BE2C (cell line): ENCODE measurements around the gene FHAD1.

Experiments used
- DNase-seq: peaks from one replicate; pipeline ENCODE4 v3.0.0-alpha.2; 2020
- H3K27me3 ChIP-seq: fragments of 250-450 bp; sonication (Bioruptor Pico); 2 replicates; pipeline ENCODE4 v1.5.1; 2020; ENCODE audit warnings: mild to moderate bottlenecking
- H3K36me3 ChIP-seq: fragments of 250-450 bp; sonication (Bioruptor Pico); 2 replicates; pipeline ENCODE4 v1.5.1; 2020; ENCODE audit warnings: mild to moderate bottlenecking
- H3K4me1 ChIP-seq: fragments of 250-450 bp; sonication (Bioruptor Pico); 2 replicates; pipeline ENCODE4 v1.5.1; 2020
- H3K4me3 ChIP-seq: 2 replicates; pipeline ENCODE4 v1.5.1; 2011; ENCODE audit warnings: low read depth, low read length
- H3K9me3 ChIP-seq: fragments of 250-450 bp; sonication (Bioruptor Pico); 2 replicates; pipeline ENCODE4 v1.5.1; 2020
- CTCF ChIP-seq: IDR thresholded peaks from 2 replicates; pipeline ENCODE4 v1.5.1; 2012; ENCODE audit warnings: mild to moderate bottlenecking, low read depth, low read length

The FHAD1 gene

DNA sequence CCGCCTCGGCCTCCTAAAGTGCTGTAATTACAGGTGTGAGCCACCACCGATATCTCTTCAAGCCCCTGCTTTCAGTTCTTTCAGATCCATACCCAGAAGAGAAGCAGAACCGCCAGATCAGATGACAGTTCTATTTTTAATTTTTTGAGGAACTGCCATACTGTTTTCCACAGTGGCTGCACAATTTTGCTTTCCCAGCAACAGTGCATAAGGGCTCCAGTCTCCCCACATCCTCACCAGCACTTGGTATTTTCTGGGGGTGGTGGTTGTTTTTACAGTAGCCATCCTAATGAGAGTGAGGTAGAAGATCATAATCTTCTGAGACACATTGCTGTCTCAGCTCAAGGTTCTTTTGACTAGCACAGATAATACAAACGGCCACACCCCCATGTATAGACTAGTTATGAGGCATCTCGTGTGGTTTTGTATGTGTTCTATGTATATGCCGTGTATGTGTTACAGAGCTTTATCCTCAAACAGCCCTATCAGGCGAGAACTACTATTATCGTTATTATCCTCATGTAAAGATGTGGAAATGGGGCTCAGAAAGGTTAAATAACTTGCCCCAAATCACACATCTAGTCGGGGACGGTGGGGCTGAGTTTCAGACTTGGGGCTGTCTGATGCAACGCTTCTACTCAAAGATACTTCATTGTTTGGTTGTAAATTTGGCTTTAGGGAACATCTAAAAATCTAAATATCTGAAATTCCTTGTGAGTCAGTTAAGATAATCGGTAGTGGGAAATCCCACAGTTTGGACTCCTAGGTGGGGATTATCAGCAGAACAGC is 12.0 kb downstream of the FHAD1 start:
- no peak for DNase-seq
- Histone ChIP-seq H3K4me1 (no peaks in the 10 kb centered on the region), H3K4me3 (no peak overlapping the region), H3K36me3 (no peaks in the 10 kb centered on the region), H3K27me3 (no peaks in the 10 kb centered on the region), H3K9me3 (no peaks in the 10 kb centered on the region)
- no peak for TF ChIP-seq CTCF

DNA sequence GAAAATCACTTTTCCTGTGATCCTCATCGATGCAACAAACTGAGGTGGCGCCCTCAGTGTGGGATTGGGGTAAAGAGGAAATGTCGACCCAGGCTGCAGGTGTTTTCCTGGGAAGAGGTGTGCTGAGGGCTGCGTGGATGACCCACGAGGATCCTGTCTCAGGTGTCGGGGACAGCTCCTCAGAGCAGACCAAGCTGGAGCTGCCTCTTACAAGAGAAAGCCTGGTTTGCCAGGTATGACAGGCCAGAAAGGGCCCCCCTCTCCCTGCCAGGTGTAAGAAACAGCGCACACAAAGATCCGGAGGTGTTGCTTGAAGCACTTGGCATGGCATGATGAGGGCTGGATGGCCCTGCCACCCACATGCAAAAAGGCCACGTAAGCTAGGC is 12.6 kb downstream of the FHAD1 start:
- H3K27me3 ChIP-seq = no peaks in the 10 kb centered on the region
- H3K4me3 ChIP-seq = no peak overlapping the region

DNA sequence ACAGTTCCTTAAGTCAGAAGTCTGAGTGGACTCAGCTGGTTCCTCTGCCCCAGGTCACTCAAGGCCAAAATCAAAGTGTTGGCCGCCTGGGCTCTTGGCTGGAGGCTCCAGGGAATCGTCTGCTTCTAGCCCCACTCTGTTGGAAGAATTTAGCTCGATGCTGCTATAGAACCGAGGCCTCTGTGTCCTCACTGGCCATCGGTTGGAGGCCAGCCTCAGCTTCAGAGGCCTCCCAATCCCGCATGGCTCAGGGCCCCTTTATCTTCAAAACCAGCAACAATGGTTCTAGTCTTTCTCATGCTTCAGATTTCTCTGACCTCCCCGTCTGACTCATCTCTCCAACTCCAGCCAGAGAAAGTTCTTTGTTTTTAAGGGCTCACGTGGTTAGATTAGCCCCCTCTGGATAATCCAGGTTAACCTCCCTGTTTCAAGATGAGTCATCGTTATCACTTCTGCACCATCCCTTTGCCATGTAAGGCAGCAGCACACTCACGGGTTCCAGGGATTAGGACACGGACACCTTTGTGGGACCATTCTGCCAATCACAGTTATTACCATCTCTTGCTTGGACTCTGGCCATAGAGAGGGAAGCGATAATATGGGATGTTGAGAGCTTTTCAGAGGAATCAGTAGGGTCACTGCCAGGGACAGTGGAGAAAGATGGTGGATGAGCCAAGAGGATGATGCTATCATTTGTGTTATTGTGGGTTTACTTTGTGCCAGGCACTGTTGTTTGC is 13.6 kb downstream of the FHAD1 start:
- no peak for TF ChIP-seq CTCF
- H3K4me3 ChIP-seq = no peak overlapping the region
- no peaks in the 10 kb centered on the region for H3K4me1 ChIP-seq
- DNase-seq = no peak
- no peaks in the 10 kb centered on the region for H3K9me3 ChIP-seq
- H3K27me3 ChIP-seq = no peaks in the 10 kb centered on the region
- no peaks in the 10 kb centered on the region for H3K36me3 ChIP-seq

More for the DNA sequence above, 12.6 kb downstream of the FHAD1 start:
- DNase-seq = no peak
- Histone ChIP-seq H3K9me3 (no peaks in the 10 kb centered on the region), H3K36me3 (no peaks in the 10 kb centered on the region), H3K4me1 (no peaks in the 10 kb centered on the region)
- no peak for TF ChIP-seq CTCF

DNA sequence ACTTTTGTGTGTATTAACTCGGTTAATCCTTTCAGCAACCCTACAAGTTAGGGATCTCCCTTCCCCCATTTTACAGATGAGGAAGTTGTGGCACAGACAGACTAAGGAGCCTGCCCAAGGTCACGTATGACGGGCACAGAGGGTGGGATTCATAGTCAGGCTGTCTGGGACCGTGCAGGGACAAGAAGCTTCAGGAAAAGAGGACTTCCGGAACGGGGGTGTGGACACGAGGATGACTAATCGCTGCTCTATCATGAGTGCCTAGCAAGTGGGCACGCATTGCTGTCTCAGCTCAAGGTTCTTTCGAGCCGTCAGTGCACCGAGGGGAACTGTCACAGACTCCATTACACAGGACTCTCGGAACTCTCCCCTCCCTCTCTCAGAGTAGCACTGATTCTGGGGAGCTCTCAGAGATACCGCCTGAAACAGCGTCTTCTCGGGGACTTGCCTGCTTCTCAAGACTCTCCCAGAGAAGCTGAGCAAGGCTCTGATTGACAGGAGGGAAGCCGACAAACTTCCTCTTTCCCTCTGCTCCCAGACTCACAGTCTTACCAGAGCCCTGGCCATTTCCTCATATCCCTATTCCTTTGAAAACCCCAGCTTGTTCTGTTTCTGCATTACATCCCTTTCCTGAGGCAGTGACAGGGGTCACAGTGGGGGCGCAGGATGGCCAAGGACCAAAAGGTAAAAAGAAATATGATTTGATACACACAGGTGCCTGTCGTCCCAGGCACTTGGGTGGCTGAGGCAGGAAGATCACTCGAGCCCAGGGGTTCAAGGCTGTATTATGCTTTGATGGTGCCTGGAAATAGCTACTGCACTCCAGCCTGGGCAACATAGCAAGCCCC is 14.4 kb downstream of the FHAD1 start:
- DNase-seq = no peak
- no peak for TF ChIP-seq CTCF
- no peaks in the 10 kb centered on the region for H3K36me3 ChIP-seq

DNA sequence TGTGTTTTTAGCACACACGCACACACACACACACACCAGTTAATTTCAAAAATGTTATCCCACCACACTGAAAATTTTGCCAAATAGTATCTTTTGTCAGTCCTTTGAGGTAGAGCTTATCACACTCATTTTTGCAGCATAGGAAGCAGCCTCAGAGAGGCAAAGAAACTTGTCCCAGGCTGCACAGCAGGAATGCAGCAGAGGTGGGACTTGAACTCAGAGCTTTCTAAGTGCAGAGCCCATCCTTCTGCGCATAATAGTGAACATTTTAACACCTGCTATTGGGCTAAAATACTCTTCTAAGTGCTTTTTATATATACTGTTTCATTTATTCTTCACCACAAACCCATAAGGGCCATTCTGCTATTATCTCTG is 15.0 kb downstream of the FHAD1 start:
- H3K4me1 ChIP-seq = no peaks in the 10 kb centered on the region
- no peak for TF ChIP-seq CTCF
- no peaks in the 10 kb centered on the region for H3K36me3 ChIP-seq
- H3K4me3 ChIP-seq = no peak overlapping the region
- DNase-seq = no peak
- no peaks in the 10 kb centered on the region for H3K27me3 ChIP-seq
- no peaks in the 10 kb centered on the region for H3K9me3 ChIP-seq

More for the DNA sequence above, 14.4 kb downstream of the FHAD1 start:
- Histone ChIP-seq H3K9me3 (no peaks in the 10 kb centered on the region), H3K4me1 (no peaks in the 10 kb centered on the region), H3K27me3 (no peaks in the 10 kb centered on the region), H3K4me3 (no peak overlapping the region)
